SH-SY5Y (cell line): Measurements from ENCODE around the gene VAT1L.

Experiments
- GATA2 ChIP-seq: IDR thresholded peaks from 2 replicates; pipeline ENCODE4 v1.6.1; 2011; ENCODE audit warnings: mild to moderate bottlenecking, low read depth, low read length
- GATA3 ChIP-seq: IDR thresholded peaks from 2 replicates; pipeline ENCODE4 v1.6.1; 2011; ENCODE audit warnings: low read depth, mild to moderate bottlenecking, low read length, moderate library complexity

- TF ChIP-seq GATA2 (no peak), GATA3 (no peak)
Measured at GRCh38 chr16:77858060-77858459, 69.7 kb downstream of the VAT1L start.
